22Rv1 (cell line): ENCODE results near the gene CPLX1.

Experiments used
- H3K27ac ChIP-seq: fragments of 450-650 bp; 2 replicates; pipeline ENCODE4 v1.5.1; 2017
- CTCF ChIP-seq: fragments of 450-650 bp; IDR thresholded peaks from 2 replicates; pipeline ENCODE4 v1.5.1; 2017; ENCODE audit warnings: mild to moderate bottlenecking
- ZFX ChIP-seq: fragments of 450-650 bp; IDR thresholded peaks from 2 replicates; pipeline ENCODE4 v1.6.1; 2017; ENCODE audit warnings: antibody characterized with exemption, borderline replicate concordance

CPLX1 gene

GRCh38 chr4:787561-787981 is 38.4 kb downstream of the CPLX1 start:
- peak overlapping the region; percentile 46; the same call in 1 of the 2 replicates for H3K27ac ChIP-seq
- no peak for TF ChIP-seq ZFX

DNA sequence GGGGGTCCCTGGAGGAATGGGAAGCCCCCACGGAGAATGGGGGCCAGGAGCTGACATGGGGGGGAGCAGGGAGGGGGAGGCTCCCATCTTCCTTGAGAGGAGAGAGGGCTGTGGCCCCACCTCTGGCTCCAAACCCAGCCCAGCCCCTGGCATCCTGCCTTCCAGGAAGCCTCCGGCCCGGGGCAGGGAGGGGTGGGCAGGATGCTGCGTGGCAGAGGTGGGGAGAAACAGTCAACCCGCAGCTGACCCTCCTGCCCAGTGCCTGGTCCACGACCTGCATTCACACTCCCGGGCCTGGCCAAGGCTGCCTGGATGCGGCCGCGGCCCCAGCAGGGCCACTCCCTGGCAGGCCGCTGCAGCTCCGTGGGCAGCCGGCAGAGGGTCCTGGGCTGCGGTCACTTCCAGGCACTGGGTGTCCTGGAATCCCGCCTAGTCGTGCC is 39.0 kb downstream of the CPLX1 start:
- TF ChIP-seq CTCF (no peak), ZFX (no peak)

DNA sequence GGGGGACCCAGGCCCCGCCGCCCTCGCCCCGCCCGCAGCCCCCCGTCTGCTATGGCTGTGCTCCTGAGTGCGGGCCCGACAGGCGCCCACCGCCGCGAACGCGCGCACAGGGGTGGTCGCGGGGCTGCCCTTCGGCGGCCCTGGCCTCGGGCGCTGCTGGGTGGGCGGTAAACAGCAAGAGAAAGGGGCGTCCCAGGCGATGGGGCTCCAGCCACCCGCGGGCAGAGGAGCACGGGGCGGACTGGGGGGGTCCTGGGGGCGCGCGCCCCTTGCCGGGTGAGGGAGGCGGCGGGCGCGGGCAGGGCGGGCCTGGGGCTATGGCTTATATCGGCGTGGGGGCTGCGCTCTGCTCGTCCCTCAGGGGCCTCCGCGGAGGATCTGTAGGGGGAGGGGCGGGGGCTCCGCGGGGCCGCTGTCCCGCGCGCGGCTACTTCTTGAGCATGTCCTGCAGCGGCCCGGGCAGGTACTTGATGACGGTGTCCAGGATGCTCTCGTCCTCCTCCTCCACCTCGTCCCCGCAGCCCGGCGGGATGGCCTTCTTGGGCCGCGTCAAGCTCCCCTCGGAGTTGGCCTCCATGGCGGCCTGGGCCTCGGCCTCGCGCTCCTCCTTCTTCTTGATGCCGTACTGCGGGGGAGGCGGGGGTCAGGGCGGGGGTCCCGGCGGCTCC is 39.7 kb downstream of the CPLX1 start:
- H3K27ac ChIP-seq: no peak overlapping the region

More for the DNA sequence above, 39.0 kb downstream of the CPLX1 start:
- peak overlapping the region; percentile 46; the same call in 1 of the 2 replicates for H3K27ac ChIP-seq

DNA sequence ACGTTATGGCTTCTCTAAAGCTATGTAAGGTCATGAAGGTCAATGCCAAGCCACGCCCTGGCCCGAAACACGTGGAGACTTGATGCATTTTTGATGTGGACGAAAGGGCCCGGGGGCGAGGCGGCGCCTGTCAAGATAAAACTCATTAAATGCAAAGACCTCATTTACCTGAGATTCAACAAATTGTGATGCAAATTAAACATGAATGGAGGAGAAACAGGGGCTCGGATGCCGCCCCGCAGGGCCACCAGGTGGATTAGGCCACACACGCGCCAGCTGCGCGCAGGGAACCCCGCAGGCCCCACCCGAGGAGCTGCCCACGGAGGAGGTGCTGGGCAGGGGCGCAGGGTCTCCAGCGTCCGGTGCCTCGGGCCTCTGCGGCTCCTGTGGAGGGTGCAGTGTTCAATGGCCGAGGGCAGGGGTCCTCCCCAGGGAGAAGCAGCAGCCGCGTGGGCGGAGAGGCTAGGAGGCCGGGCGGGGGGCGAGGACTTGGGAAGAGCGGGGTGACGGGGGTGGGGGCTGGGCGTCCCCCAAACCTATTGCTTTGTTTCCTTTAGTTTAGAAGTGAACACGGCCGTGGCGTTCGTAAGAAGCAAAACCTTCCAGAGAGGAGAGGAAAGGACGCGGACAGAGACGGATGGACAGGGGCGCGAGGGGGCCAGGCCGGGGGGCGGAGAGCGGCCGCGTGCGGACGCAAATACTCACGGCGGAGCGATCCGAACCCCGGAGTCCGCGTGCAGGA is 40.4 kb downstream of the CPLX1 start:
- peak overlapping the region; percentile 23; the same call in 1 of the 2 replicates for H3K27ac ChIP-seq
- no peak for TF ChIP-seq CTCF
- no peak for TF ChIP-seq ZFX

More for the DNA sequence above, 39.7 kb downstream of the CPLX1 start:
- no peak for TF ChIP-seq CTCF
- TF ChIP-seq ZFX: no peak

GRCh38 chr4:784401-785331 is 41.3 kb downstream of the CPLX1 start:
- peak overlapping the region; percentile 99 for H3K27ac ChIP-seq
- no peak for TF ChIP-seq ZFX
- no peak for TF ChIP-seq CTCF

DNA sequence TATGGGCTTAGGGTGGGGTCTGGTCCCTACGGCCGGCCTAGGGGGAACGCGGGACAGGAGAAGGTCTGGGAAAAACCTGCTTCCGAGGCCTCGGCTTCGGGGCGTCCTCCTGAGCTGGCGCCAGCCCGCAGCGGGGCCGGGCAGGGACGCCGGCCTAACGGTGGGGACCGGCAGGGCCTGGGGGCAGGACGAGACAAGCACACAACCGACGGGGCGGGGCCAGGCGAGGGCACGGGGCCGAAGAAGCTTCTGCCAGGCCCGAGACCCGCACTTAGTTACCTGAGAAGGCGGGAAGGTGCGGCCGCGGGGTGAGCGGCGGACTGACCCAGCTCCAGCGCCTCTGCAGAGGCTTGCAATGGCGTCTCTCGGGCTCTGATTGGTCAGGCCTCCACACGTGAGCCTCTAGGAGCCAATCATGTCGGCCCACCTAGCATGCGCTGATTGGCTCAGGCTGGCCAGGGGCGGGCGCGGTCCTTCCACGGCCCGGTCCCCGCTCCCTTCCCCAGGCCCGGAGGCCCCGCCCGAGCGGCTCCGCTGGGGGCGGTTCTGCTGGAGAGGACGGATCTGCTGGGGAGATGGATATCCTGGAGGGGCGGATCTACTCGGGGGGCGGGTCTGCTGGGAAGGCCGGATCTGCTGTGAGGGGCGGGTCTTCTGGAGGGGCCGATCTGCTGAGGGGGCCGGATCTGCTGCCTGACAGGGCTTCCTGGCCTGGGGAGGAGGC is 44.3 kb downstream of the CPLX1 start:
- H3K27ac ChIP-seq: peak overlapping the region; percentile 99
- TF ChIP-seq CTCF: no peak
- no peak for TF ChIP-seq ZFX
